HG02981 (cell line): Measurements from ENCODE around the gene ZDHHC11B.
"Not testable (repeated sequence)": the region's sequence is repeated elsewhere in the genome, so short reads cannot be mapped to it uniquely, and the experiment has no call there.

Source experiments
- ATAC-seq: cut with Tn5 transposase; IDR thresholded peaks from one replicate; pipeline ENCODE4 v1.9.1; 2021; ENCODE audit warnings: mild to moderate bottlenecking, moderate library complexity; ENCODE audit not compliant: unreplicated experiment

Gene ZDHHC11B

DNA sequence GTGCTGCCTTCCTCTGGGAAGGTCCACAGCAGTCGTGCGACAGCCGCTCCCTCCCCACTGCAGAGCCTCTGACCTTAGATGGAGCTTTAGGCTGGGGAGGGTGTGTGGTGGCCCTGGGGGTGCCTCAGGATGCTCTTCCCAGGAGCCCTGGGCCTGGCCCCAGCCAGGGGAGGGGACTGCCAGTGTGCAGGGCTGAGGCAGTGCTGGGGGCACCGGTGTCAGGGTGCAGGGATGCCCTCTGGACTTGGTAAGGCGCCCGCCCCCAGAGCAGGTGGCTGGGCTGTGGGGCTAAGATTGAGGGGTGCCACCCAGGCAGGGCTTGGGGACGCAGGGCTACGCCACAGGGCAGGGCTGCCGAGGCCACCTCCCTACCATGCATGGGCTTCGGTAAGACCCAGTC, 13.9 kb downstream of the ZDHHC11B start:
- ATAC-seq, result not testable (repeated sequence)

DNA sequence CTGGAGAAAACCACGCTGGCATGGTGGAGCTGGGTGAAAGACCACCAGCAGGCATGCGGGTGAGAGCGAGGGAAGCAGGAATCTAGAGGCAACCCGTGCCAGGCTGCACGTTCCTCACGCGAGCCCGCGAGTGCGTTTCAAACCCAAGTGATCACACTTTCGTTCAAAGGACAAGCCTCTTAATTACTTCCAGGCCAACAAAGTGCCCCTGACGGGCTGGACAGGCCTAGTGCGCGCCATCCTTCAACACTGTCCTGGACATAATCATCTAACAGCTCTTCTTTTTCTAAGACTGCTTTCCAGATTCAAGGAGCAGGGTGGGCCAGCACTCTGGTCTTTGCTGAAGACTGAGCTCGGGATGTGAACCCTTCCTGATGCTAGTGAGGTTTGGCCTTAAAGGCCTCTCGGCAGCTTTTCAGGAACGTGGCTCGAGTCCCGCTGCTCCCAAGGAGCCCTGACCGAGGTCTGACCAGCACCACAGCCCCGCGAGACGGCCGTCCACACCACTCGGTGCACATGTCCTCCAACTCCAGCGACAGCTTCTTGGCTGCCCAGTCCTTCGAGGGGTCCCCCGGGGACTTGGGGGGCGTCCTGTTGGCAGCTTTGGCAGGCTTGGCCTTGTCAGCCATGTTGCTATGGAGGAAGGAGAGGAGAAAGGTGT, 14.9 kb downstream of the ZDHHC11B start:
- not testable (repeated sequence) for ATAC-seq

GRCh38 chr5:766666-767431, 17.7 kb downstream of the ZDHHC11B start:
- no peak for ATAC-seq

DNA sequence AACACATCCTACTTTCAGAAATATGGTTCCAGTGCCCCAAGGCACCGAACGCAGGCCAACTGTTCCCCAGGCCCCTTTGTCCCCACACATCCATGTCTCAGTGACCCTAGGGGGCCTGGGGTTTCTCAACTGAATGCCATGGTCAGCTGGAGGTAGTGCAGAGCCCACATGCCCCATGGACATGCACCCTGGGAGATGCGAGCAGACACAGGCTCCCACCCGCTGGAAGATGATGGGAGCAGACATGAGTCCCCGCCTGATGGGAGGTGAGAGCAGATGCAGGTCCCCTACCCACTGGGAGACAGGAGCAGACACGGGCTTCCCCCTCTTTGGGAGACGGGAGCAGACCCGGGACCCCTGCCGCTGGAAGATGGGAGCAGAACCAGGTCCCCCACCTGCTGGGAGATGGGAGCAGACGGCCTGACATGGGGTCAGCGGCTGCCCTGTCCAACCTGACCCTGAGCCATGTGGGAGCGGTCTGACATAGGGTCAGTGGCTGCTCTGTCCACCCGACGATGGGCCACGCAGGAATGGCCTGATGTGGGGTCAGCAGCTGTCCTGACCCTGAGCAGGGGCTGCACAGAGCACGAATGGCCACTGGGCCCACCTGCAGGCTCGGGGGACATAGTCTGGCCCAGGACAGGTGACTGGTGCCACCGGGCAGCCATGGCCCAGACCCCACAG, 18.4 kb downstream of the ZDHHC11B start:
- no peak for ATAC-seq

GRCh38 chr5:763998-764781, 20.3 kb downstream of the ZDHHC11B start:
- ATAC-seq, result no peak

- no peak for ATAC-seq
Measured at GRCh38 chr5:763397-763796, 21.1 kb downstream of the ZDHHC11B start.

DNA sequence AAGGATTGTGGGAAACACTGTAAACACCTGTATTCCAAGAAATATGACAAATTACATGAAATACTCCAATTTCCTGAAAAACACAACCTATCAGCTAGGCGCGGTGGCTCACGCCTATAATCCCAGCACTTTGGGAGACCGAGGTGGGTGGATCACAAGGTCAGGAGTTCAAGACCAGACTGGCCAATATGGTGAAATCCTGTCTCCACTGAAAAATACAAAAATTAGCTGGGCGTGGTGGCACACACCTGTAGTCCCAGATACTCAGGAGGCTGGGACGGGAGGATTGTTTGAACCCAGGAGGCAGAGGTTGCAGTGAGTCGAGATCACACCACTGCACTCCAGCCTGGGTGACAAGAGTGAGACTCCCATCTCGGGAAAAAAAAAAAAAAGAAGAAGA, 21.5 kb downstream of the ZDHHC11B start:
- not testable (repeated sequence) for ATAC-seq

DNA sequence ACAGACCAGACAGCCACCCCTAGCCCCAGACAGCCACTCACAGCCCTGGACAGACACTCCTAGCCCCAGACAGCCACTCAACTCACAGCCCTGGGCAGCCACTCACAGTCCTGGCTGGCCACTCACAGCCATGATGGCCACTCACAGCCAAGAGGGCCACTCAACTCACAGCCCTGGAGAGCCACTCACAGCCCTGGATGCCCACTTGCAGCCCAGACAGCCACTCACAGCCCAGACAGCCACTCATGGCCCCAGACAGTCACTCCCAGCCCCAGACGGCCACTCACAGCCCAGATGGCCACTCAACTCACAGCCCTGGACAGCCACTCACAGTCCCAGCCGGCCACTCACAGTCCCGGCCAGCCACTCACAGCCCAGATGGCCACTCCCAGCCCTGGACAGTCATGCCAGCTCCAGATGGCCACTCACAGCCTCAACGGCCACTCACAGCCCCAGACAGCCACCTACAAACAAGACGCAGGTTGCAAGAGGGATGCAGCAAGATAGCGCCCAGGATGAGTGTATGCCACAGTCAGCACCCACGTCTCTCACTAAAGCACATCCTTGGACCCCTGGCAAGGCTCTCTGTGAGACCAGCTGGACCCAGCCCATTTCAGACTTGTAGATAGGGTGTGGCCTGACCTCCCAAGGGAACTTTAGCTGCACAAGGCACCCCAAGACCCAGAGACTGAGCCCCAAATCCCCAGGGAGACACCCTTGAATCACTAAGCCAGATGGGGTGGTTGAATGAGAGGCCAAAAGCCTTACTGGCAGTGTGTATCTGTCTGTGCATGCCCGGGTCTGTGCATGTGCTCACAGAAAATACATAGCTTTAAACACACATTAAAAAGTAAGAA, 22.4 kb downstream of the ZDHHC11B start:
- ATAC-seq, result no peak

DNA sequence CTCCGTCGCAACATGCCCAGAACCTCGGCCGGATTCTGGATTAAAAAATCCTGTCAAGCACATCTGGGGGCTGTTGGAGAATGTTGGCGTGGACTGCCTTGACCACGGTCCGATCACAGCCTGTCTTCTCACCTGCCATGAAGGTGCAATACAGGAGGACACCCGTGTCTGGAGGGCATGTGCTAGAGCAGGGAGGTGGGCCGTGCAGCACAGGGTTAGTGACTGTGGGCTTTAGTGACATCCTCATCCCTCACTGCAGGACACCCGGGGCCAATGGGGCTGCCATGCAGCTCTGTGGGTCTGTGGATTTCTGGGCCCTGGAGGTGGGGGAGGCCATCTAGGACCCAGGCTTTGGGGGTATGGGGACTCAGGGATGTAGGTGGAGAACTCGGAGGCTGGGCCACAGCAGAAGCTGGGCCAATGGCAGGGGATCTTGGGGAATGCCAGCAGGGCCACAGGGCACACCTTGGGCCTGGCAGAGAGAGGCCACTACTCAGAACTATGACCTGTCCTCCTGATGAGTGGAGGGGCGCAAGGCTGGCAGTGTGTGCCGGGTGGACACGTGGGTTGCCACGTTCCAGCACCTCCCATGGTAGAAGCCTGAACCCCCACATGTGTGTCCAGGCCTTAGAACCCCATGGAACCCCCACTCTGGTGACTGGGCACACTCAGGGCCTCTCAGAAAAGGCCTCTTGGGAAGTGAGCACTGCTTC, 23.3 kb downstream of the ZDHHC11B start:
- ATAC-seq, result no peak

GRCh38 chr5:760363-761058, 24.0 kb downstream of the ZDHHC11B start:
- no peak for ATAC-seq

DNA sequence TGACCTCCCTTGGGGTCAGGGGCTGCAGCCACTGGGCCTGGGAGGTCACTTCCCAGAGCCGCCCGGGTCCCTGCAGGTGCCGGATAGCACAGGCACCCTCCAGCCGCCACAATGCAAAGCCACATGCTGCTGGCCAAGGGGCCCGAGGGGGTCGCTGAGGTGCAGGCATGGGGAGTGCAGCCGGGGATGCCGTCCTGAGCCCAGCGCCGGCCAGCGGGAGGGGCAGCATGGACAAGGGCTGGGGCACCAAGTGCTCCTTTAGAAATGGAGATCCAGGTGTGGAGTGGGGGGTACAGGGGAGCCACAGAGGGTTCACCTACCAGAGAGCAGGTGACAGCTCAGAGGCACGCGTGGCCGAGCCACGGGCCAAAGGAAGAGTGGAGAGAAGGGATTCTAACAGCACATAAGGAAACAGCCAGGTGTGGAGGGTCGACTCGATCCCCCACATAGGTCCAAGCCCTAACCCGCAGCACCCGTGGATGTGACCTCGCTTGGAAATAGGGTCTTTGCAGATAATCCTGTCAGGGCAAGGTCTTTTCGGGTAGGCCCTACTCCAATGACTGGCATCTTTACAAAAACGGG, 24.7 kb downstream of the ZDHHC11B start:
- no peak for ATAC-seq

DNA sequence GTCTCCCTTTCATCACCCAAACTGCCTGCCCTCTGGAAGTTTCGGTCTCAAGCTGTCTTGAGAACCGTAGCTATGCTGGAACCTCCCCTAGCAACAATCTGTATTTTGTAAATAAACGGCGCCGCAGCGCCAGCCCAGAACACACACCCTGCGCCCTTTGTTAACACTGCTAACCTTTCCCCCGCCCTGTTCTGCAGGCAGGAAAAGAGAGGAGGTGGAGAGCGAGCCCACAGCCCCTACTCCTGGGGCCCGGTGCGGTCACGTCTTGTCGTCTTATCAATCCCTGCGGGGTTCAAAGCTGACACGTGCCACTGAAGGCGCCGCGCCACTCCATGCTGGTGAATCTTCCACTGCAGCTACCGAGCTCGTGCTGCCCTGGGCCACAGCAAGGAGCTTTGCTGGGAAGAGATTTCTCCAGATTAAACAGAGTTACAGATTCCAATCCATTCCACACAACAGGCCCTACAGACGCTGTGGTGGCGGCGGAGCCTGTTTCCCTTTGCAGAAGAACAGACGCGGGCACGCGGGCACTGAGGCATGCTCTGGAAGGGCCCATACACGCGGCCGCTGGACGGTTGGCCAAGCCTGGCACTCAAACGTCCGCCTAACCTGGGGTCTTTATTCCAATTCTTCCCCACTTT, 25.3 kb downstream of the ZDHHC11B start:
- ATAC-seq, result no peak

GRCh38 chr5:758698-759053, 25.9 kb downstream of the ZDHHC11B start:
- ATAC-seq, result no peak

DNA sequence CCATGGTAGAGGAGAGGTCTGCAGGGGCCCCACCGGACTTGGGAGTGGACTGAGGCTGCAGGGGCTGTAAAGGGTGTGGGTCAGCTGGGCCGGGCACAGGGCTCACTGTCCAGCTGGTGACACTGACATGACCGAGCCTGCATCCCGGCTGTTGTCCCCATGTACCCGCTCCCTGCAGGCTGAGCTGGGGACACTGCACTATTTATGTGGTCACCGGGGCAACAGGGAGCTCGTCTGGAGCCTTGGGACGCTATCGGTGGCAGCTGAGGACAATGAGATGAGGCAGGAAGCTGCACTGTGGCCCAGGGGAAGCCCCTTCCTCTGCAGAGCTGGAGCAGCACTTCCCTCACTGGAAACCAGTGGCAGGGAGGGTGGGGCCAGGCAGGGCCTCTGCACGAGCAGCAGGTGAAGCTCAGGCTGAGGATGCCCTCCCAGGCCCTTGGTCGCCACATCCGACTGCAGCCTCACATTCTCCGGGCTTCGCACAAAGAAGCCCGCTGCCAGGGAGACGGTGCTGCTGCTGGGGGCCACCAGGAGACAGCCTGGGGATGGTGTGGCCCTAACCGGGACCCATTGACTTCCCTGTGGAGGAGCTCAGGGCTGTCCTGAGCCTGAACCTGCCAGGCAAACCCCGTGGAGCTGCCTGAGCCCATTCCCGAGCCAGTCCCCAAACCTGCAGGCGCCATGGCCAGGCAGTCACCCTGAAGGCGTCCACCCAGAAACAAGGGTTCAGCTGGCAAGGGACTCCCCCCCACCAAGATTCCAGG, 26.4 kb downstream of the ZDHHC11B start:
- no peak for ATAC-seq

DNA sequence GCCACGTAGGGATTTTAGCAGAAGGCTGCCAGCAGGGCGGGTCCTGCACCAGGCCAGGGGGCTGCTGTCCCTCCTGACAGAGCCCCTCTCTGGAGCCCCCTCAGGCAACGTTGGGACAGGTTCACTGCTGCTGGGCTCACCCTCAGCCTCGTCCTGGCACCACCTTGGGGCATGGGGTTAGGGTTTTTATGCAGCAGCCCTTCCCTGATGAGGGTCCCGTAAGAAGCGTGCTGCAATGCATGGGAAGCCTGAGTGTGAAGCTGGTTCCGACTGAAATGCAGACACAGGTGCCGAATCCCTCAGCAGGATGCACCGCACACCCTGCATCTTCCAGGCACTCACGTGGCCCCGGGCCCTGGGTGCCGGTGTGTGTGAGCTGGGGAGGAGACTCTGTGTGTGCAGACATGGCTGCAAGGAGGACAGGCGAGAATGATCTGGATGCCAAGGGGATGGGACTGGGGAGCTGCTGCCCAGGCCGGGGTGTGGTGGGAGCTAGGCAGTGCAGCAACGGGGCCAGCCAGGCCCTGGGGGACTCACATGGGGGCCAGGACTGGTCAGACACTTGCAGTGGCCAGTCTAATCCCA, 27.1 kb downstream of the ZDHHC11B start:
- no peak for ATAC-seq

DNA sequence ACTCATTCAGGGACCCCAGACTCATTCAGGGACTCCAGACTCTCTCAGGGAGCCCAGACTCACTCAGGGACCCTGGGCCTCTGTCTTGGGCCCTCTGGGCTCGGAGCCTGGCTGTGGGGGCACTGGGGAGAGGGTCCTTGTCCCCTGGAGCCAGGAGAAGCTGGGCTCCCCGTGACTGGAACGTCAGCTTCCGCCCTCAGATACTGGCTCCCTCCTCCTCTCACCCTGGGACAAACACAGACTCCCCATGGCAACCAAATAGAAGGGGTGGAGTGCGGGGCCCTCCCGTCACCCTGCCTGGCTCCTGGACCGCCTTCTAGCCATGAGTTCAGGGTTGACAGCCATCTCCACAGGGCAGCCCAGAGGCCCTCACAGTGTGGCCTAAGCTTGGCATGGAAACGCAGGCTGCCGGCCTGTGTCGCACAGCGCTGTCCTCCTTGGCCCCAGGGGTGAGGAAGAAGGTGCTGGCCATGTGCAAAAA, 27.6 kb downstream of the ZDHHC11B start:
- ATAC-seq, result no peak

- no peak for ATAC-seq
Measured at GRCh38 chr5:756171-756570, 28.4 kb downstream of the ZDHHC11B start.
